Mesenteric fat pad (tissue), 1 donor: ENCODE measurements around the gene PRUNE2. TPM values are rescaled to one million over a fixed set of nuclear protein-coding genes. Genes with fewer than 3 reads are reported as not detected.
"Not testable (repeated sequence)": the region's sequence is repeated elsewhere in the genome, so short reads cannot be mapped to it uniquely, and the experiment has no call there.

Experiments used
- DNase-seq: peaks from one replicate; pipeline ENCODE4 v3.0.0-alpha.2; 2020; ENCODE audit warnings: low spot score
- total RNA-seq: library from RNA; stranded (reverse); fragmentation: NEBNext Ultra II Directional; extraction: Animal tissue kit (Norgen Biotek cat#: 25700); gene quantifications from one replicate; pipeline ENCODE4 v1.2.1, GENCODE V29; 2021
- donor health status: DM: yes; HTN: yes; CAD: no.

Gene PRUNE2
- total RNA-seq, 1 donor from 2014 or later: 13.9 TPM

GRCh38 chr9:76665966-76666365, 239.9 kb downstream of the PRUNE2 start:
- DNase-seq: not testable (repeated sequence)

DNA sequence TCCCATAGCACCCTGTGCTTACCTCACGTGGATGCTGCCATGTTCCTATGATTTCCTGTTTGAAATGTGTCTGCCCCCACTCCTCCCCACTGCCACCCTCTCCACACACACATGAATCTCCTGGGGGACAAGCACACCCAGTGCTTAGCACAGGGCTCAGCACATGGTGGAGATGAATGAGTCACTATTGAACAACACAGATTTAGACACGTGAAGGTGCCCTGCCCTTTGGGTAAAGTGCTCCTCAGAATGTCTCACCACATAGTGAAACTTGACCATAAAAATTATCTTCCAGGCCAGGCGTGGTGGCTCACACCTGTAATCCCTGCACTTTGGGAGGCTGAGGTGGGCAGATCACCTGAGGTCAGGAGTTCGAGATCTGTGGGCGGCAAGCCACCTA, 240.5 kb downstream of the PRUNE2 start:
- no peak for DNase-seq

GRCh38 chr9:76664120-76664519, 241.8 kb downstream of the PRUNE2 start:
- DNase-seq: no peak

- DNase-seq: no peak
These were observed 243.2 kb downstream of the PRUNE2 start for GRCh38 chr9:76662476-76663281.

GRCh38 chr9:76658510-76659231, 247.2 kb downstream of the PRUNE2 start:
- DNase-seq: no peak

DNA sequence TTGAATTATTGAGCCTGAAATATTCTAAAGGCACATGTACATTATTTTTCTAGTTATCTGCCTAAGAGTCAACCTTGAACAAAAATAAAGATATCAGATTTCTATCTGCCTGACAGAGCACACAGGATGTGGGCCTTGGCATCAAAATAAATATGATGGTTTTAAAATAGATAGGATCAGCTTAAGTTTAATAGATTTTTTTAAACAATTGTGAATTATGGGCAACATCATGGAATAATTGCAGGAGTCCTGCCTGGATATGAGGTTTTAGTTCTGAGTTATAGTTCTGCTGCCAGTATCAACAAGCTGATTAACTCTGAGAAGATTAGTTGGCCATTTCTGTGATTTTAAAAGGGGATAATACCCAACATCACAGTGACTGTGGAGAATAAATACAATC, 248.6 kb downstream of the PRUNE2 start:
- DNase-seq: no peak

DNA sequence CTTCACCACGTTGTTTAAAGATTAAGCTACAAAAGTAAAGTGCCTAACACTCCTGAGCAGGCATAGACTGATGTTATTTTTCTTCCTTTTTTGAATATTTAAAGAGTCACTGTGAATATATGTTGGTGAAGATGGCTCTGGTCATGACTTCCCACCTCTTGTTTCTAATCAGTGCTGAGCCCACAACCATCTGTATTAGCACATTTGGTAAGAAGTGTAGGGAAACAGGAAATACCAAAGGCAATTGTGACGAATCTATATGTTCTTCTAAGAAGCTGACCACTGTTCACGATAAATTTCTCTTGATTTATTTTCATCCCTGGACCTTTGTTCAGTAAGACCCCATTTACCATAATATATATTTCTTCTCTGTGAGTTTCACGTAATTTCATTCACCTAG, 249.9 kb downstream of the PRUNE2 start:
- no peak for DNase-seq

DNA sequence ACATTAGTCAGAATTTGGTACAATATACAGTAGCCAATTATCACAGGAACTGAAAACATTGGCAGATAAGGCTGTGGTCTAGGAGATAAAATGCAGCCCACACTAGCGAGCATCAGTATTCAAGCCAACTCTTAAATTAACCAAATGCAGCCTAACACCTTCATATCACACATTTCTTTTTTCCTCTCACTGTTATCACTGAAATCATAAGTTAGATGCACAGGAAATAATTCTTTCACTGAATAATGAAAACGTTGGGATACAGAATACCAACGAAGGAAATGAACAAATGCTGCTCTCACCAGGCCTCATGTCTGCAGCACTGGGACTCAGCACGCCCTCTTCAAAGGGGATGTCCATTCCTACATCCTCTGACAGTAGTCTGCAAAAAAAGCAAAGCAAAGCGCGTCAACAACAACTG, 250.8 kb downstream of the PRUNE2 start:
- DNase-seq: no peak

DNA sequence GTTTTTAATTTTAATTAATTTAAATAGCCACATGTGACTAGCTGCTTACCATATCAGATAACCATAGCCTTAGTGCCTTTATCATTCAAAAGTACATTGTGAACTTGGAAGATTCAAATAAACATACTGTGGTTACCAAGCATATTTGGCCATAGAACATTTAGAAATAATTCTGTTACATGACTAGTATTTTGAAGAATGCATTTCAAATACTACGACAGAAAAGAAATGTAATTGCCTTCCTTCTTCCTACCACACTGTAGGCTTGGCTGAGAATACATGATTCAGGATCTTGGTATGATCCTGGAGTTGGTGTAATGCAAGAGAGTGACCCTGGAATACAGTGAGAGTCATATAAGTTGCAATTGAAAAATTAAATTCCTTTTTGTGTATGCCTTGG, 251.3 kb downstream of the PRUNE2 start:
- no peak for DNase-seq

DNA sequence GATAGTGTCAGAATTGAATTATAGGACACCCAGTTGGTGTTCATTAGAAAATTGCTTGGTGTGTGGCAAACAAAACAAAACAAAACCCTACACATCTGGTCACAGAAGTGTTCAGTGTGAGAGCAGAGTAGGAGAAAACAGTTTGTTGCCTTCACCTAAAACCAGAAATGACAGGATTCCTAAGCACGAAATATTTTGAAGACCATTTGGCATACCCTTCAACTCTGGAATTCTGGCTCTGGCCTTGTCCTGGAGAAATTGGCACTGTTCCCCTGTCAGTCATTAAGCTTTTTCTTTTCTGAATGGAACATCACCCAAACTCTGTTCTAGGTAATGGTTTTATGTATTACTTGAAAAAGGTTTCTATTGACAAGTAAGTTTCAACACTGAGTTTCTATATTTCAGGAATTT, 251.9 kb downstream of the PRUNE2 start:
- DNase-seq: no peak

- DNase-seq: no peak
These were observed 253.0 kb downstream of the PRUNE2 start for GRCh38 chr9:76652894-76653293.

GRCh38 chr9:76651119-76651705, 254.7 kb downstream of the PRUNE2 start:
- DNase-seq: no peak

- no peak for DNase-seq
These were observed 255.2 kb downstream of the PRUNE2 start for GRCh38 chr9:76650692-76651091.

GRCh38 chr9:76649894-76650293, 256.0 kb downstream of the PRUNE2 start:
- no peak for DNase-seq

DNA sequence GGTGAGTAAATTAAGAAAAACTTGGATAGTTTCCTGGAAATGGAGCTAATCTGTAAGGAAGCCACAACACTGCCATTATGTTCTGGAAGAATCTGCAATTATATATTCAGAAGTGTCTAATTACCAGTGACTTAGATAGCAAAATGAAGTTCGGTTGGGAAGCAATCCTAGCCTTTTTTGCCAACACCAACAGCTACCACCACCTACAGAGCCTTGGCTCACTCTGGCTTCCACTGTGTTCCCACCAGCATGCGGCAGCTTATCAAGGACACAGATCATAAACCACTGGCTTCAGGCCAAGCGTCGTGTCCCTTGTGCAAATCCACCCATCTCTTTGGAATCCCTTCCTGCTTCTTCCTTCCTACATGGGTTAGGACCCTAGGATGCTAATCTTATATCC, 259.7 kb downstream of the PRUNE2 start:
- DNase-seq: no peak

DNA sequence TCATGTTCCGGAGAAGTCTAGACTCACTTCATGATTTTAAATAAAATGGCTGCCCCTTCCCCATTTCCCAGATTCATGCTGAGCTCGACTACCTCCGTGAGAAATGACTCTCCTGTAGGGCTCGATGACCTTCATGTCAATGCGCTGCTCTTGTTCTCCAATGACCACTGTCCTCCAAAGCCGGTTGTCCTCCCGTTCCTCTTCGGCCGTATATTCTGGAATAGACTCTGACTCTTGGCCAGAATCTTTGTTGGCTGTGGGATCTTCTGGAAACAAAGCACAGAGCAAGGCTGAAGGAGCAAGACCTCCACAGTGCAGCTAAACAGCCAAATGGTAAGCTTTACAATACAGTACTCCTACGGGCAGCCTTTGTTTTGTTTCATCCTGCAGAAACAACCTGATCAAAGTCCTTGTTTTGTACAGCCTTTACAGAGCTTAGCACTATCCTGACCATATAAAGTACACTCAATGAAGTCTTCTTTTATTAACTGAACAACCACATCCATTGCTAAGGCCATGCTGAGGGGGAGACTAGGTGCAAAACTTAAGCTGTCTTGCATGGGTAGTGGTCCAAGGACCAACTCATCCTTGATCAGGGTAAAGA, 261.2 kb downstream of the PRUNE2 start:
- DNase-seq: no peak

DNA sequence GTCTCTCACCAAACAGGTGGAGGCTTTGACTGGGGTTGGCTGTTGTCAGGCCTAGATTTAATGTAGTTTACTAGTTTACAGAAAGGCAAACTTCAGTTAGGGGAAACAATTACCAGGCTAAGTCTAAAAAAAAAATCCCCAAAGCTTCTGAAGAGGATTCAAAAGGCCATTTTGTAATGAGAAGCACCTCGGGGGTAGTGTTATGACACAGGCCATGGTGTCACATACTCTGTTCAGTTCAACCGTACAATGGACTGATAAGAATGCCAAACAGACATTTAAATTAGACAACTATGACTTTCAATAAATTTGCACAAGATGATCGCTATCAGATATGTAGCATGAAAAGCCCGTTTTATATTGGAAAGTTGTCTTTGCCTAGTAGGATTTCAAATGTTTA, 261.7 kb downstream of the PRUNE2 start:
- DNase-seq: no peak

DNA sequence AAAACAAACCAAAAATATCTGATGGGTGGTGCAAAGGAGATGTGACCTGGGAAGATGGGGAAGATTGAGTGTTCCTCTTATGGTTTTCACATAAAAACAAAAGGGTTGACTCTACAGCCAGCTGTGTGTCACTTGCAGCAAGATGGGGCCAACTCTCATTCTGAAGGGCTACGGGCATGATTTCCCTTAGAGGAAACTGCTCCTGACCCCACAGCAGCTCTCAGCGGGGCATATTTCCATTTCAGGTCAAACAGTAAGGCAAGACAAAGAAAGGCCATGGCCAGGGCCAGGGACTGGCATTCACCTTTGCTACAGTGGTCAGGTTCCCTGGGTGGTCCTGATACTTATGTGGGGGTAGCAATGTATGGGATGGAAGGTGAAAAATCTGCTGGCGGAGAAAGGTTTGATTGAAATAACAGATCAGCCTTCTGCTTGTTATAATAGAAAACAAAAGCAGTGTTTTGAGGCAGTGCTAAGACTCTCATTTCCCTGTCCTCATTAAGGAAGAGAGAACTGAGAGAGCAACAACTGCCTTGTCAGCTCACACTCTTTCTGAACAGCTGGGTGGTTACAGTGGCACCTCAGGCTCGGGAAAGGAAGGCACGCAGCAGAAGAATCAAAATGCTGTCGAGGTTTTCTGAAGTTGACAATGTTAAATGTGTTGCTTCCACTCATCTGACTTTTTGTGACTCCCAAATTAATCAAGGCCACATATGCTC, 262.4 kb downstream of the PRUNE2 start:
- no peak for DNase-seq

DNA sequence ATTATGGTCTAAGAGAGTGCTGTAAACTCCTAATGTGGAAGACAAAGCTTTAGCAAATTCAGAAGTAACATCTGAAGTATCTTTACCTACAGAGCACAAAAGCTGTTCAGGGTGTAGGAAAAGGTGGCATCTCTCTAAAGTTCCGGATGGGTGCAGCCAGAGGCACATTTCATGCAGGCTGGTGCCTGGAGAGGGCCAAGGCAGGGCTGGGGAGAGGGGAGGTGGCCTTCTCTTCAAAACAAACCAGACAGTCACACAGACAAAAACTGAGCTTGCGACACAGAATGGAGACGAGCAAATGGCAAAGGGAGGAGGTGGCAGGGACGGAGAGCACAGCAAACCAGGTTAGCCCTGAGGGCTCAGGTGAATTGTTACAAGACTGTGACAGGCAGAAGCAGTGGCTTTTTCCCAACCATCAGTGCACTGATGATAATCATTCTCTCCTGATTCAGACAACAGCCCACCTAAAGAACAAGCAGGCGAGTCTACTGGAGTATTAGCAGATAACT, 263.2 kb downstream of the PRUNE2 start:
- DNase-seq: no peak

- DNase-seq: no peak
These were observed 263.8 kb downstream of the PRUNE2 start for GRCh38 chr9:76642074-76642473.

DNA sequence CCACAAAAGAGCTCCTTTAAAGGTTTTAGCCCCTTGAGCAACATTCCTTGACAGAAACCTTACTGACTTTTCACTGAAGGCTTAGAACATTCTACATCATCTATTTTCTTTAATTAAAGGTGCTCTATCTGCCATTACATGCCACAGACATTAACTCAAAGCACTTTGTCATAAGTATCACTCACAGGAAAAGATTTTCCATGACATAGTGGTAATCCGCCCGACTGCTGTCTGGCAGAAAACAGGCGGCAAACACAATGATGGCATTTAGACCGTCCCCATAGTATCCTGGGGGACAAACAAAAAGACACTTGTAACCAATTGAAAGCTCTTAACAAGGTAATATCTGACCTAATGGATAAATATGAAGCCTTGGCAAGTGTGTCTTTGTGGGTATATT, 267.9 kb downstream of the PRUNE2 start:
- DNase-seq: no peak
